ENCODE results near the gene ELOVL5.
A peak's percentile ranks its signal among the peaks of the same experiment; 100 is the strongest.

ELOVL5 gene

DNA sequence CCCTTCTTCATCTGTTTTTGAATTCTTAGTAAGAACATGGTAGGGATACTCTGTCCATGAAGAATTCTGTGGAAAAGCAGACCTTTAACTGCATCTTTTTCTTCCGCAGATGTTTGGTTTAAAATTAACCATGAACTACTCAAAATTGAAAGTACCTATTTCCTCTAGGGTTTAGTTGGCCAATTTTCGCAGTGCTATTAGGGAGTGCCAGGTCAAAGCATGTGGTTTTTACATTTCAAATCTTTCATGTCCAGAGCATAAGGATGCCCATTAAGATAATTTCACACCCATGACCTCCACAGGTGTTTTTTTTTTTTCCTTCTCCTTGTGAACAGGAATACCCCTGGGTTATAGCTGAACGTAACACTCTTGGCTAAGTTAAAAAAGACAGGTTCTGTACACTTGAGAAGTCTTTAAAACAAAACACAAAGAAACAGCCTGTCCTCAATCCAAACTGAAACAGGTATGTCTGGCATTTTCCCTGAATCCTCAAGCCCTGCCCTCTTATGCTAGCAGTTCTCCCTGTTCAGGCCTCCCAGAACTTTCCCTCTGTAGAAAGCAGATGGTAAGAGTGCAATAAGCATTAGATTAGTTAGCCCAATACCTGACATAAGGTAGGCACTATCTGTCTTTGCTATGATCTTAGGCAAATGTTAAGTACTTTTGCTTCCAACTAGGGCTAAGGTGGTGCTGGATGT lies 67.1 kb downstream of the ELOVL5 start:
- no peak overlapping the region for H3K4me3 ChIP-seq (ENCODE audit: low read depth, low read length)
- TF ChIP-seq, protein P1, sequence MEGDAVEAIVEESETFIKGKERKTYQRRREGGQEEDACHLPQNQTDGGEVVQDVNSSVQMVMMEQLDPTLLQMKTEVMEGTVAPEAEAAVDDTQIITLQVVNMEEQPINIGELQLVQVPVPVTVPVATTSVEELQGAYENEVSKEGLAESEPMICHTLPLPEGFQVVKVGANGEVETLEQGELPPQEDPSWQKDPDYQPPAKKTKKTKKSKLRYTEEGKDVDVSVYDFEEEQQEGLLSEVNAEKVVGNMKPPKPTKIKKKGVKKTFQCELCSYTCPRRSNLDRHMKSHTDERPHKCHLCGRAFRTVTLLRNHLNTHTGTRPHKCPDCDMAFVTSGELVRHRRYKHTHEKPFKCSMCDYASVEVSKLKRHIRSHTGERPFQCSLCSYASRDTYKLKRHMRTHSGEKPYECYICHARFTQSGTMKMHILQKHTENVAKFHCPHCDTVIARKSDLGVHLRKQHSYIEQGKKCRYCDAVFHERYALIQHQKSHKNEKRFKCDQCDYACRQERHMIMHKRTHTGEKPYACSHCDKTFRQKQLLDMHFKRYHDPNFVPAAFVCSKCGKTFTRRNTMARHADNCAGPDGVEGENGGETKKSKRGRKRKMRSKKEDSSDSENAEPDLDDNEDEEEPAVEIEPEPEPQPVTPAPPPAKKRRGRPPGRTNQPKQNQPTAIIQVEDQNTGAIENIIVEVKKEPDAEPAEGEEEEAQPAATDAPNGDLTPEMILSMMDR (IDR thresholded peaks at IDR 0.05; ENCODE audit: low read depth, low read length, missing control alignments), result no peak
- no peak for DNase-seq (ENCODE audit: low read depth)

DNA sequence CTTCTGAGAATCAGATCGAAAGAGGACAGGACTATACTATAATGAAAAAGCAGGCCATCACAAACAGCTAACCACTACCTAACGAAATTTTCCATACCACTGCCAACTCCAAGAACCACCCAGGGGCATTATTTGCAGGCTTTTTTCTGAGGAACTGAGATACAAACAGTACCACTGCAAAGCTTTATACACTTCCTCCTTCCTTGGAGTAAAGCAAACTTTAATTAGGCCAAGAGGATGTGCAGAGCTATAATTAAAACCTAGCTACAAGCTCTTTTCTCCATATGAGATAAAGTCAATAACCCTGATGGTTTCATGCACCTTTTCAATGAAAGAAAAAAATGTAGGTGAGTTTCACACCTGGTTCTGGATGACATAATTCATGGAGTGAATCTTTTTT lies 68.5 kb downstream of the ELOVL5 start:
- H3K4me3 ChIP-seq (ENCODE audit: low read depth, low read length), result no peak overlapping the region
- no peak for DNase-seq (ENCODE audit: low read depth)
- TF ChIP-seq, protein P1 (IDR thresholded peaks at IDR 0.05; ENCODE audit: low read depth, low read length, missing control alignments), result no peak

DNA sequence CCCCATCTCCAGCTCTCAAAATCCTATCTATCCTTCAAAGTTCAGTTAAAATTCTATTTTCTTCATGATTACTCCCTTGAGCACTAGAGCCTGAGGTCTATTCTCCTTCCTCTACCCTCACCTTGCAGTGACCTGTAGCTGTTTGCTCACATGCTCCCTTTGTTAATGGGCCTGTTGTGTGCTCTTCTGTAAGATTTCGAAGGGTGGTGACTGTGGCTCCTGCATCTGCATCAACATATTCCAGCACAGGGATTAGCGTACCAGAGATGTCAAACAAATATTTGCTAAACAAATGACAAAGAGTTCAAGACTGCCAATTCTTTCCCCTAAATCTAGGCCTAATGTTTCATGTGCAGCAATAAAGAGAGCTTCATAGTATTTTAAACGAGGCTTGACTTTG lies 69.5 kb downstream of the ELOVL5 start:
- DNase-seq (ENCODE audit: low read depth), result no peak
- H3K4me3 ChIP-seq (ENCODE audit: low read depth, low read length), result no peak overlapping the region
- TF ChIP-seq, protein P1 (IDR thresholded peaks at IDR 0.05; ENCODE audit: low read depth, low read length, missing control alignments), result no peak

DNA sequence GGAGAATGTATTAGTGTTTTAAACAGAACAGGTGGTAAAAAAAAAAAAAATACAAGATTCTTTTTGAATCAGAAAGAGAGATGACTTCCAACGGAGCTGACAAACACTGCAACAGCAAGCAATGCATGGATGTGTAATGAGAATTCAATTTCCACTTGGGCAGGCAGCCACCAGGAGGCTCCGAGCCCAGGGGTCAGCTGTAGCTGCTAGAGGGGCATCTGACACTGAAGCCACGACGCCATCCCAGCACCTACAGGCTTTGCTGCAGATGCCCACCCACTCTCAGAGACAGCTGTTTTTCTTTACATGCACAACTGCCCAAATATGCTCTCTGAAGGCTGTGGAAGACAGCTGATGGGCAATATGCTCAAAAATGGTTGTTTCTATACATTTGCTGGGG lies 75.4 kb downstream of the ELOVL5 start:
- no peak overlapping the region for H3K4me3 ChIP-seq (ENCODE audit: low read depth, low read length)
- DNase-seq (ENCODE audit: low read depth), result no peak
- TF ChIP-seq, protein P1 (IDR thresholded peaks at IDR 0.05; ENCODE audit: low read depth, low read length, missing control alignments), result peak; percentile 11

DNA sequence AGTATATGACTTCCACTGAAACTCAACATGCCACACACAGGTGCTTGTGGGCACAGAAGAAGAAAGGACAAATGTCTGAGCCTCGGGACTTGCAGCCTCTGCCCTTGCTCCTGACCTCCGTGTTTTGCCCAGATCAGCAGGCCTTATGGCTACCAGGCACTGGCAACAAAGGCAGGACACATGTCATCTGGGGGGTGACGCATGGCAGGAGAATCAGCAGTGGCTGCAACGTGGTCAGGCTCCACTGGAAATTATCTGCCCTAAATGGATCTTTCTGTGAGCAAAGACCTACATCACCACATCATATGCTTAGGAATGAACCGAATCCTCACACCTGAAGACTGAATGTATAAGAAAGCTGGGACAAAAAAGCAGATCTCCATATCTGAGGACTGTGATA lies 78.9 kb downstream of the ELOVL5 start:
- TF ChIP-seq, protein P1 (IDR thresholded peaks at IDR 0.05; ENCODE audit: low read depth, low read length, missing control alignments), result no peak
- DNase-seq (ENCODE audit: low read depth), result no peak
- H3K4me3 ChIP-seq (ENCODE audit: low read depth, low read length), result no peak overlapping the region

DNA sequence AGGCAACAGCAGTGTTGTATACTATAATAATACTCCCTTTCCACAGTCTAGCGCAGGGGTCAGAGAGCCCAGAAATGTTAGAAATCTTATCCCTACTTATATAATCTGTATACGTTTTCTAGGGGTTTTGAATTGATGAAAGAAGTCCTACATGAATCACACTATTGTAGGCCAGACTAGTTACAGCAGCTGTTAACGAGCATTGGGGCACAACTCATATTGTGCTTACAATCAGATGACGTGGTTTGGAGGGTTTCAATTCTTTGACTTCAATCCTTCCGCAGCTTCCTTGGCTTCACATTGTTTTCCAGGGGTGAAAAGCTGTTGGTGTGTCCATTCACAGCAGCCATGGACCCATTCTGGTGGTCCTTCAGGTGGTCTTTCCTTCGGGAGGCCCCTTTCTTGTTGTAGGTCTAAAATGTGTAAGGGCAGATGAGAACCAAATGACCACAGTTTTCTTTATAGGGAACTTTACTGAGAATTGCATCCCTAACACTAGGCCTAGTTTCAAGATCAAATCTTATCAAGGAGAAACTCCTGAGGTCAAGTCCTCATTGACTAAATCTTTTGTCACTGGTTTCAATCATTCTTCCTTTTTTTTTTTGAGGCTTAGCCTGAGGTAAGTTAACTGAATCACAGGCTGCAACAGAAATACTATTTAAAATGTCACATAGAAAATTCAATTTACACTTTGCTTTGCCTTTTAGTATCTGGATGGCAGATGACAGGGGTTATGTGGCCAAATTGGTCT lies 79.7 kb downstream of the ELOVL5 start:
- TF ChIP-seq, protein P1 (IDR thresholded peaks at IDR 0.05; ENCODE audit: low read depth, low read length, missing control alignments), result no peak
- no peak for DNase-seq (ENCODE audit: low read depth)
- H3K4me3 ChIP-seq (ENCODE audit: low read depth, low read length), result no peak overlapping the region

Data from GM12864 (cell line).